ENCODE results near the gene HBG2.

The HBG2 gene

DNA sequence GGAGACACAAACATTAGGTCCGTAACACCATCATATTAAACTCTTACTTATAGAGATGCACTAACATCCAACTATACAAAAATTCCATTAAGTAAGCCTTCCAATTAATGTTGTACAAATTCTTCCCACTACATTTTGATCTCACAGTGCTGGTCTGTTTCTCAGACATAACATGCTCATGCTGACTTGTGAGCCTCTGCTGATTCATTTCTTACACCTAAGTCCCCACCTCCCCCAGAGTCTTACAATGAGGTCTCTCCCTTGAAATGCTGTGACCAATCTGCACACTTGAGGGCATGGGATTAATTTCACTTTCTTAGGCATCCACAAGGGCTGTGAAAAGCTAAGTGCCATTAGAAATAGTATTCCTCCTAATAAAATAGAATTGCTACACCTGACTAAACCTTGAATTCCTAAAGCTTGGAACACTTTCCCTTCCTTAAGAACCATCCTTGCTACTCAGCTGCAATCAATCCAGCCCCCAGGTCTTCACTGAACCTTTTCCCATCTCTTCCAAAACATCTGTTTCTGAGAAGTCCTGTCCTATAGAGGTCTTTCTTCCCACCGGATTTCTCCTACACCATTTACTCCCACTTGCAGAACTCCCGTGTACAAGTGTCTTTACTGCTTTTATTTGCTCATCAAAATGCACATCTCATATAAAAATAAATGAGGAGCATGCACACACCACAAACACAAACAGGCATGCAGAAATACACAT, 6.9 kb downstream of the HBG2 start:
- no peak for DNase-seq

GRCh38 chr11:5246772-5247471, 7.7 kb downstream of the HBG2 start:
- no peak for DNase-seq

DNA sequence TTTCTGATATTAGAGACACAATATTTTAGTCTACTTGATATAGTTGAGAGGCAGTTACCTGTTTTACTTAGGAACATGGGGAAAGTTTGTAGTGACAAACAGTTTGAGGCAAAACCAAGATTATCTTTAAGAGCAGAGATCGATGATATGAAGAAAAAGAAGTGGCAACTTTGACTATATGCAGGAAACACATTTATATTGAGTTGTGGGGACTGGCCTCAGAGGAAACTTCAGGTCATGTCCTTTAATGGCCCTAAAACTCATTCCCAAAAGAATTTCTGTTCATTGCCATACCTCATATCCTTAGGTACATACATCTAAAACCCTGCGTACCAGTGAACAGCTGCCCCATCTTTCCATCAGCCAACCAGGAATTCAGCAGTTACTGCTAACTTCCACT, 9.4 kb downstream of the HBG2 start:
- DNase-seq: no peak

GRCh38 chr11:5243816-5244180, 10.8 kb downstream of the HBG2 start:
- no peak for DNase-seq

- no peak for DNase-seq
These were observed 11.4 kb downstream of the HBG2 start for GRCh38 chr11:5242933-5243815.

DNA sequence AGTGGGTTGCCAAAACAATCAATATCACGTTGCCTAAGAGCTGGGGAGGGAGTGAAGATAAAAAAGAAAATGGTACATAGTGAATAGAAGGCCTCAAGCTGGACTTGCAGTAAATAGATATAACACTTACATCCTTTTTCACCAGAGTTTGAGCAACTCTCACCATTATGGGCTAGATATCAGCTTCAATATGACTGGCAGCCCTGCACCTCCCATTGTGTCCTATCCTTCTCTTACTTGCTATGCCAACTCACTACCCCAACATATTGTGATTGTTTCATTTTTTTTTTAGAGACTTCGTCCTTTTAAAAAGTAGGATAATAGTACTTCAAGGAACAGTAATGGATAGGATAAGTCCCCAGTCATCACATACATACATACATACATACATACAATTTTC, 12.4 kb downstream of the HBG2 start:
- no peak for DNase-seq

DNA sequence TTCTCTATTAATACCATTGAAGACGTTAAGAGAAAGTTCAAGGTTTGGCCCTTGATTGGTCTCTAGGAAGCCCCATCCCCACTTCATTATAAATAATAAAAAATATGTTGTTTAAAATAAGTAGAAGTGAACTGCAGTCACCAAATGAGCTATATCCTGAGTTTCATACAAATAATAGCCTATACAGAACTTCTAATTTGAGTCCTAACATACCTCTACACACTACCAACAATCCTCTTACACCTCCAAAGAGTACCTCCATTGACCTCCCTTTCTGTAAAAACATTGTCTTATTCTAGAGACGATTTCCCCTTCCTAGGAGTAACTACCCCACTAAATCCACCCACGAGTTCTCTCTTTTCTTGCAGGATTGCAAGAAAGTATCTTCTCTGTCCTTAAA, 13.1 kb downstream of the HBG2 start:
- DNase-seq: no peak

- DNase-seq: no peak
These were observed 14.1 kb downstream of the HBG2 start for GRCh38 chr11:5240458-5240857.

GRCh38 chr11:5240056-5240455, 14.5 kb downstream of the HBG2 start:
- DNase-seq: no peak

DNA sequence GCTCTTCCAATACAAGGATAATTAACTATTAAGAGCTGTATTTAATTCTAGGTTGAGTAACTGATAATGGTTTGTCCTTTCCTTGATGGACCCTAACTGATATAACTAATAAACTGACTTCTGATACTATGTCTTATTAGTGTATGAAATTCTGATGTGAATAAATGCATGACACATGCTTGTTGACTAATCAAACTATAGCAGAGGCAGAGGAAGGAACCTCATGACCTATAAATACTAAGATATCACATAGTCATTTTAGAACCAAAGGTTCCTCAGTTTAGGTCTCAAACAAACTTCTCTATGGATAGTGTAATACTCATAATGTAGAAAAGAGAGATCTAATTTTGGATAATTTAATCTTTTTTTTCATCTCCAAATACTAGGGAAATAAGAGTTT, 15.5 kb downstream of the HBG2 start:
- DNase-seq: no peak

GRCh38 chr11:5238486-5238885, 16.1 kb downstream of the HBG2 start:
- no peak for DNase-seq

- DNase-seq: no peak
These were observed 17.2 kb downstream of the HBG2 start for GRCh38 chr11:5237420-5237819.

DNA sequence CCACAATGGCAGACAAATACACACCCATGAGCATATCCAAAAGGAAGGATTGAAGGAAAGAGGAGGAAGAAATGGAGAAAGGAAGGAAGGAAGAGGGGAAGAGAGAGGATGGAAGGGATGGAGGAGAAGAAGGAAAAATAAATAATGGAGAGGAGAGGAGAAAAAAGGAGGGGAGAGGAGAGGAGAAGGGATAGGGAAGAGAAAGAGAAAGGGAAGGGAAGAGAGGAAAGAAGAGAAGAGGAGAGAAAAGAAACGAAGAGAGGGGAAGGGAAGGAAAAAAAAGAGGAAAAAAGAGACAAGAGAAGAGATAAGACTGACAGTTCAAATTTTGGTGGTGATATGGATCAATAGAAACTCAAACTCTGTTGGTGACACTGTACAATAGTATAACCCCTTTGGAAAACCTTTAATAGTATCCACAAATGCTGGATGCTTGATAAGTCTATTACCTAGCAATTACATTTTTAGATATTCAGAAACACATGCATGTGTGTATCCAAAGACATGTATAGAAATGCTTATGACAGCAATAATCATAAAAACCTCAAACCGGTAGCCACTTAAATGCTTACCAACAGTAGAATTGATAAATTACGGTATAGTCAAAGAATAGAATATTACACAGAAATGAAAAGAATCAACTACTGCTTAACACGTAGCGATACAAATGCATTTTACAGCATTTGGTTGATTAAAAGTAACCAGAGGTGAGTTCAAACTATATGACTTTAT, 19.1 kb downstream of the HBG2 start:
- DNase-seq: no peak

- no peak for DNase-seq
These were observed 20.2 kb downstream of the HBG2 start, which contains the start of gene HBD for GRCh38 chr11:5234381-5234834. Gene HBD, minus strand, starts transcription at chr11:5234483. Its CDS starts 50 bp downstream, at chr11:5234433.

GRCh38 chr11:5233307-5233706, 21.3 kb downstream of the HBG2 start:
- DNase-seq: no peak

DNA sequence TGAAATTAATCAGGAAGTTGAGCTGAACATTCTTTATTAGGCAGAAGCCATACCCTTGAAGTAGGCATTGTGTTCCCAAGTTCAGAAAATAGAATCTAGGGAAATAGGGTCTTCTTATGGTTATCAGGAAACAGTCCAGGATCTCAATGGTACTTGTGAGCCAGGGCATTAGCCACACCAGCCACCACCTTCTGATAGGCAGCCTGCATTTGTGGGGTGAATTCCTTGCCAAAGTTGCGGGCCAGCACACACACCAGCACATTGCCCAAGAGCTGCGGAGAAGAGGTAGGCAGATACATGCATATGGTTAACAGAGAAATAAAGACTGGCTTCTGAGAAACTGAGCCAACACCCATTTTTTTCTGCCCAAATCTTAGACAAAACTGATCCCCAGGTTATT, 21.8 kb downstream of the HBG2 start:
- no peak for DNase-seq

DNA sequence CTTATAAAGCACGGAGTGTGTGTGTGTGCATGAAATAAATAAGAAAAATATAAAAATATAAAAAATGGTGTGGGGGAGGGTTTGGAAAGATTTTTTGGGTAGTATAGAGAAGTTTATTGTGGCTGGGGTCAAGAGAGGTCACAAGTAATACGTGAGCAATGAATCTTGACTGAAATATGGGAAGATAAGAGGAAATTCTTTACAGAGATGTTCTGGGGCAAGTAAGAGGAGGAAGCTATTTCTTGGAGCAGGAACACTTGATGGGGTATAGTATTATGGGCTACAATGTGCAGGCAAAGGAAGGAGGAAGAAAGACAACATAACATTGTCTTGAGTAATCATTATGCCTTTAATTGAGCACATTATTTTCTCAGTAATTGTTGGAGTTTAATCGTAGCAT, 22.4 kb downstream of the HBG2 start:
- DNase-seq: no peak

- DNase-seq: no peak
These were observed 23.5 kb downstream of the HBG2 start for GRCh38 chr11:5231111-5231510.

GRCh38 chr11:5230266-5230665, 24.3 kb downstream of the HBG2 start:
- DNase-seq: no peak

DNA sequence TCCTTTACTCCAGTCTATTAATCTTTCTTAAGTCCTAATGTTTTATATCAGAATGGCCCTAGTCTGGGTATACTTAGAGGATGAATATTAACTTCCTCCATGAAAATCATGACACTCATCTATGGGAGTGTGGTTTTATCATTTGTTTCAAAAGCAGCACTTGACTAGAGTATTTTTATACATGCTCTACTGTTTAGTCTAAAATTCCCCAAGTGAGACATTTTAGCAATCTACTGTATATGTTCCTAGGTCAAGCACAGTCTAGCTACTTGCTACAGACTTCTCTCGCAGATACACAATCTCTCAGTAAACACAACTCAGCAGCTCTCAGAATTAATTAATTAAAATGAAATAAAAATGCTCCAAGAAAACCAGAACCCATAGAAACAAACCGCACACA, 24.8 kb downstream of the HBG2 start:
- DNase-seq: no peak

- no peak for DNase-seq
These were observed 25.2 kb downstream of the HBG2 start for GRCh38 chr11:5229356-5229755.

- DNase-seq: no peak
These were observed 26.5 kb downstream of the HBG2 start for GRCh38 chr11:5228124-5228523.

- no peak for DNase-seq
These were observed 26.9 kb downstream of the HBG2 start for GRCh38 chr11:5227681-5228080.
